C4-2B (cell line): ENCODE results near the gene MSMB.

Source experiments
- CTCF ChIP-seq: fragments of 450-650 bp; conservative IDR thresholded peaks from 2 replicates; pipeline ENCODE4 v1.5.1; 2017; ENCODE audit warnings: mild to moderate bottlenecking
- ZFX ChIP-seq: fragments of 450-650 bp; IDR thresholded peaks from 2 replicates; pipeline ENCODE4 v1.6.1; 2017

- TF ChIP-seq CTCF (no peak), ZFX (no peak)
Observed at GRCh38 chr10:46014206-46014605, 31.9 kb downstream of the MSMB start.
